Mesendoderm (in vitro differentiated cells): ENCODE measurements around the gene EVC2.

Experiments
- DNase-seq: peaks from one replicate; pipeline ENCODE4 v3.0.0; 2013
- H2AK5ac ChIP-seq: 2 replicates; pipeline ENCODE4 v1.6.1; 2013; ENCODE audit warnings: low read length, inconsistent platforms
- H2BK120ac ChIP-seq: 2 replicates; pipeline ENCODE4 v1.6.1; 2013; ENCODE audit warnings: low read depth, mild to moderate bottlenecking, low read length, moderate library complexity, mixed read lengths
- H2BK15ac ChIP-seq: replicated peaks from 2 replicates; pipeline ENCODE4 v1.6.1; 2013; ENCODE audit warnings: low read depth, mild to moderate bottlenecking, moderate library complexity
- H2BK5ac ChIP-seq: 2 replicates; pipeline ENCODE4 v1.6.1; 2013; ENCODE audit warnings: low read length, inconsistent platforms
- H3K18ac ChIP-seq: 2 replicates; pipeline ENCODE4 v1.6.1; 2013; ENCODE audit warnings: mild to moderate bottlenecking, low read length, mixed read lengths
- H3K23ac ChIP-seq: one replicate; pipeline ENCODE4 v1.6.1; 2013; ENCODE audit warnings: low read length
- H3K27ac ChIP-seq: 2 replicates; pipeline ENCODE4 v1.5.1; 2013; ENCODE audit warnings: low read depth, mild to moderate bottlenecking, inconsistent platforms, low read length, moderate library complexity
- H3K27me3 ChIP-seq: 2 replicates; pipeline ENCODE4 v1.6.1; 2013; ENCODE audit warnings: low read length, control low read depth, mild to moderate bottlenecking, inconsistent platforms; ENCODE audit not compliant: insufficient read depth, poor library complexity
- H3K36me3 ChIP-seq: 2 replicates; pipeline ENCODE4 v1.6.1; 2013; ENCODE audit warnings: low read length, inconsistent platforms; ENCODE audit not compliant: control insufficient read depth, insufficient read depth
- H3K4ac ChIP-seq: one replicate; pipeline ENCODE4 v1.6.1; 2013; ENCODE audit warnings: low read depth, mild to moderate bottlenecking, low read length, moderate library complexity
- H3K4me1 ChIP-seq: 2 replicates; pipeline ENCODE4 v1.6.1; 2013; ENCODE audit warnings: low read depth, low read length, inconsistent platforms; ENCODE audit not compliant: control insufficient read depth
- H3K4me2 ChIP-seq: 2 replicates; pipeline ENCODE4 v1.6.1; 2013; ENCODE audit warnings: low read length
- H3K4me3 ChIP-seq: 2 replicates; pipeline ENCODE4 v1.5.1; 2013; ENCODE audit warnings: mild to moderate bottlenecking, low read length
- H3K56ac ChIP-seq: one replicate; pipeline ENCODE4 v1.6.1; 2013; ENCODE audit warnings: low read length
- H3K79me1 ChIP-seq: 2 replicates; pipeline ENCODE4 v1.6.1; 2013; ENCODE audit warnings: low read length, inconsistent platforms
- H3K79me2 ChIP-seq: 2 replicates; pipeline ENCODE4 v1.6.1; 2013; ENCODE audit warnings: mild to moderate bottlenecking, low read length; ENCODE audit not compliant: control insufficient read depth, insufficient read depth
- H3K9ac ChIP-seq: 2 replicates; pipeline ENCODE4 v1.6.1; 2013; ENCODE audit warnings: low read length, inconsistent platforms
- H4K5ac ChIP-seq: one replicate; pipeline ENCODE4 v1.6.1; 2013; ENCODE audit warnings: low read length
- H4K8ac ChIP-seq: one replicate; pipeline ENCODE4 v1.6.1; 2013; ENCODE audit warnings: low read depth, mild to moderate bottlenecking, control low read depth, low read length, moderate library complexity
- WGBS: extraction: QIAGEN DNeasy Blood & Tissue Kit; methylation state at CpG from one replicate; pipeline ENCODE4 v1.1.7; 2013; ENCODE audit warnings: low lambda C conversion rate, missing lambda C conversion rate; ENCODE audit not compliant: insufficient coverage; ENCODE audit errors: extremely low coverage; 5-methylcytosine and 5-hydroxymethylcytosine counted together

Gene EVC2

GRCh38 chr4:5539584-5539983 is 168.8 kb downstream of the EVC2 start:
- Histone ChIP-seq H3K56ac (no peak overlapping the region), H3K9ac (no peak overlapping the region), H4K8ac (no peak overlapping the region), H3K4ac (no peak overlapping the region), H2BK15ac (no peak overlapping the region), H3K79me1 (no peaks in the 10 kb centered on the region), H3K79me2 (no peaks in the 10 kb centered on the region), H3K36me3 (no peaks in the 10 kb centered on the region), H2BK120ac (no peak overlapping the region), H3K4me2 (no peak overlapping the region), H3K27ac (no peak overlapping the region), H3K4me1 (no peaks in the 10 kb centered on the region), H3K4me3 (no peak overlapping the region), H3K27me3 (no peaks in the 10 kb centered on the region), H4K5ac (no peak overlapping the region), H3K23ac (no peak overlapping the region), H2AK5ac (no peak overlapping the region), H3K18ac (no peak overlapping the region), H2BK5ac (no peak overlapping the region)
- no peak for DNase-seq
- WGBS: no CpG with 5 or more reads among the region's 2 CpGs

- H3K27me3 ChIP-seq: no peaks in the 10 kb centered on the region
Measured at GRCh38 chr4:5532100-5532499, 176.3 kb downstream of the EVC2 start.

GRCh38 chr4:5528031-5528436 is 180.3 kb downstream of the EVC2 start:
- H2AK5ac ChIP-seq: no peak overlapping the region
- peaks cover 2% of the 10 kb centered on the region for H3K36me3 ChIP-seq
- H2BK120ac ChIP-seq: no peak overlapping the region
- no peak overlapping the region for H2BK5ac ChIP-seq
- no peak overlapping the region for H4K5ac ChIP-seq
- no peaks in the 10 kb centered on the region for H3K79me2 ChIP-seq
- no peak overlapping the region for H2BK15ac ChIP-seq
- no peak for DNase-seq
- no peak overlapping the region for H3K4ac ChIP-seq
- no peak overlapping the region for H3K4me2 ChIP-seq
- no peaks in the 10 kb centered on the region for H3K79me1 ChIP-seq
- H3K56ac ChIP-seq: no peak overlapping the region
- no peak overlapping the region for H3K4me3 ChIP-seq
- no peaks in the 10 kb centered on the region for H3K27me3 ChIP-seq
- H3K18ac ChIP-seq: no peak overlapping the region
- no CpG with 5 or more reads among the region's 4 CpGs for whole genome bisulfite sequencing
- H3K27ac ChIP-seq: no peak overlapping the region
- no peak overlapping the region for H3K9ac ChIP-seq
- H3K4me1 ChIP-seq: no peaks in the 10 kb centered on the region
- no peak overlapping the region for H3K23ac ChIP-seq
- H4K8ac ChIP-seq: no peak overlapping the region

More at GRCh38 chr4:5532100-5532499, 176.3 kb downstream of the EVC2 start:
- Histone ChIP-seq H4K8ac (no peak overlapping the region), H2BK5ac (no peak overlapping the region), H3K23ac (no peak overlapping the region), H3K56ac (no peak overlapping the region), H3K4me1 (no peaks in the 10 kb centered on the region), H3K4me2 (no peak overlapping the region), H3K79me2 (no peaks in the 10 kb centered on the region), H3K4me3 (no peak overlapping the region), H3K79me1 (no peaks in the 10 kb centered on the region), H3K9ac (no peak overlapping the region), H3K4ac (no peak overlapping the region), H2BK15ac (no peak overlapping the region), H3K27ac (no peak overlapping the region), H3K18ac (no peak overlapping the region), H2AK5ac (no peak overlapping the region), H3K36me3 (peaks cover 2% of the 10 kb centered on the region), H2BK120ac (no peak overlapping the region), H4K5ac (no peak overlapping the region)
- DNase-seq: no peak
- no CpG with 5 or more reads among the region's 2 CpGs for WGBS

- no peak overlapping the region for H3K18ac ChIP-seq
- DNase-seq: no peak
- H3K4me1 ChIP-seq: no peaks in the 10 kb centered on the region
- H3K4ac ChIP-seq: no peak overlapping the region
- H3K56ac ChIP-seq: no peak overlapping the region
- H4K8ac ChIP-seq: no peak overlapping the region
- no CpG with 5 or more reads among the region's 3 CpGs for WGBS
- no peaks in the 10 kb centered on the region for H3K79me1 ChIP-seq
- H2BK15ac ChIP-seq: no peak overlapping the region
- no peak overlapping the region for H2BK120ac ChIP-seq
- H4K5ac ChIP-seq: no peak overlapping the region
- H2BK5ac ChIP-seq: no peak overlapping the region
- H3K4me2 ChIP-seq: no peak overlapping the region
- no peak overlapping the region for H2AK5ac ChIP-seq
- no peaks in the 10 kb centered on the region for H3K79me2 ChIP-seq
- H3K36me3 ChIP-seq: peaks cover 2% of the 10 kb centered on the region
- H3K4me3 ChIP-seq: no peak overlapping the region
- no peak overlapping the region for H3K9ac ChIP-seq
- no peaks in the 10 kb centered on the region for H3K27me3 ChIP-seq
- H3K27ac ChIP-seq: no peak overlapping the region
- no peak overlapping the region for H3K23ac ChIP-seq
Measured at GRCh38 chr4:5527211-5527610, 181.1 kb downstream of the EVC2 start.

GRCh38 chr4:5526080-5526846 is 182.1 kb downstream of the EVC2 start:
- H2BK5ac ChIP-seq: no peak overlapping the region
- DNase-seq: no peak
- H4K8ac ChIP-seq: no peak overlapping the region
- H3K4me2 ChIP-seq: no peak overlapping the region
- H3K27me3 ChIP-seq: no peaks in the 10 kb centered on the region
- no peaks in the 10 kb centered on the region for H3K79me2 ChIP-seq
- H3K23ac ChIP-seq: no peak overlapping the region
- no peak overlapping the region for H2BK15ac ChIP-seq
- no peak overlapping the region for H2BK120ac ChIP-seq
- peaks cover 2% of the 10 kb centered on the region for H3K36me3 ChIP-seq
- no peak overlapping the region for H3K56ac ChIP-seq
- no peak overlapping the region for H2AK5ac ChIP-seq
- H3K4me3 ChIP-seq: no peak overlapping the region
- no peak overlapping the region for H3K27ac ChIP-seq
- H3K4ac ChIP-seq: no peak overlapping the region
- no peak overlapping the region for H4K5ac ChIP-seq
- H3K18ac ChIP-seq: no peak overlapping the region
- no peaks in the 10 kb centered on the region for H3K79me1 ChIP-seq
- WGBS: no CpG with 5 or more reads among the region's 3 CpGs
- H3K9ac ChIP-seq: no peak overlapping the region
- H3K4me1 ChIP-seq: no peaks in the 10 kb centered on the region
